ENCODE results near the gene BLVRB.

DNA sequence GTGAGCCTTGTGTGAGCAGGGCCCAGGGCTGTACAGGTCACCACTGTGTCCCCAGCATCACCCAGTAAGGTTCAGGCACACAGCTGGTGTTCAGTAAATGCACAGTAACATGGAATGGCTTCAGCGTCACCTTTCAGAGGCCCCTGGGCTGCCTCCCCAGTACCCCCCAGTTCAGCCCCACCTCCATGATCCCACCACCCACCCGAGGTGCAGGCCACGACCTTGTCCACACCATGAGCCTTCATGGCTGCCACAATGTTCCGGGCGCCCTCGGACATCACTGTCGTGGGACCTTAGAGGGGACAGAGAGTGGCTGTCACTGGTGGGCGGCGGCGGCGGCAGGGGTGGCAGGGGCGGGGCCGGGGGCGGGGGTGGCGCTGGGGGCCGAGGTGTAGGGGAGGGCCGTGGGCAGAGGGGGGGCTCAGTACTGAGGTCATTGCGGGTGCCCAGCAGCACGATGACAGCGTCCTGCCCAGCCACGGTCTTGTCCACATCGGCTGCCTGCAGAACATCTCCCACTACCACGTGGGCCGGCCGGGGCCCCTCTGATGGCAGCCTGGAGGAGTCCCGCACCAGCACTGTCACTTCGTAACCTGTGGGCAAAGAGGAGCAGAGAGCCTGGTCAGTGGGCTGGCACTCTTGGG lies 7.5 kb downstream of the BLVRB start:
- TF ChIP-seq POLR2A (IDR thresholded peaks at IDR 0.05), result no peak
- no peak for TF ChIP-seq CTCF (IDR thresholded peaks at IDR 0.05)
- TF ChIP-seq POLR2AphosphoS5 (IDR thresholded peaks at IDR 0.05), result no peak
- no peak for TF ChIP-seq EP300 (IDR thresholded peaks at IDR 0.05)
